Uterus (tissue), 2 donors: Measurements from ENCODE around the gene FAM32A.

ENCODE experiments used
- POLR2A ChIP-seq, 2 donors: fragments of 450-650 bp; IDR thresholded peaks; one replicate each; pipeline ENCODE4 v1.6.1; 2016; ENCODE audit warnings: antibody characterized with exemption in 2 of 2, mild to moderate bottlenecking in 1 of 2, moderate library complexity in 1 of 2
- TF ChIP-seq, protein P1 (sequence below), 4 experiments: fragments of 200-600 bp in 2 of 4; fragments of 450-650 bp in 2 of 4; sonication (generic) in 2 of 4; IDR thresholded peaks; one replicate each; pipeline ENCODE4 v1.5.1; 2016 to 2019; ENCODE audit warnings: antibody characterized with exemption in 4 of 4, mild to moderate bottlenecking in 2 of 4, moderate library complexity in 1 of 4

DNA sequence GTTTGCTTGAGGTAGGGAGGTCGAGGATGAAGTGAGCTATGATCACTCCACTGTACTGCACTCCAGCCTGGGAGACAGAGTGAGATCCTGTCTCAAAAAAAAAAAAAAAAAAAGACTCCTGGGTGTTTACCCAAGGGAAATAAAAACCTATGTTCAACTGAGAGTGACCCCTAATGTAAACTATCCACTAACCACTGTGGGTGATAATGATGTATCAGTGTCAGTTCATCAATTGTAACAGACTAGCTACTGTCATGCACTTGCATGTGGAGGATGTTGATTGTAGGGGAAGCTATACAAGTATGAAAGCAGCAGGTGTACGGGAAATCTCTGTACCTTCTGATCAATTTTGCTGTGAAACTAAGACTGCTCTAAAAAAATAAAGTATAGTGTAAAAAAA is 9.3 kb upstream of the FAM32A start:
- TF ChIP-seq, protein P1, sequence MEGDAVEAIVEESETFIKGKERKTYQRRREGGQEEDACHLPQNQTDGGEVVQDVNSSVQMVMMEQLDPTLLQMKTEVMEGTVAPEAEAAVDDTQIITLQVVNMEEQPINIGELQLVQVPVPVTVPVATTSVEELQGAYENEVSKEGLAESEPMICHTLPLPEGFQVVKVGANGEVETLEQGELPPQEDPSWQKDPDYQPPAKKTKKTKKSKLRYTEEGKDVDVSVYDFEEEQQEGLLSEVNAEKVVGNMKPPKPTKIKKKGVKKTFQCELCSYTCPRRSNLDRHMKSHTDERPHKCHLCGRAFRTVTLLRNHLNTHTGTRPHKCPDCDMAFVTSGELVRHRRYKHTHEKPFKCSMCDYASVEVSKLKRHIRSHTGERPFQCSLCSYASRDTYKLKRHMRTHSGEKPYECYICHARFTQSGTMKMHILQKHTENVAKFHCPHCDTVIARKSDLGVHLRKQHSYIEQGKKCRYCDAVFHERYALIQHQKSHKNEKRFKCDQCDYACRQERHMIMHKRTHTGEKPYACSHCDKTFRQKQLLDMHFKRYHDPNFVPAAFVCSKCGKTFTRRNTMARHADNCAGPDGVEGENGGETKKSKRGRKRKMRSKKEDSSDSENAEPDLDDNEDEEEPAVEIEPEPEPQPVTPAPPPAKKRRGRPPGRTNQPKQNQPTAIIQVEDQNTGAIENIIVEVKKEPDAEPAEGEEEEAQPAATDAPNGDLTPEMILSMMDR (IDR thresholded peaks at IDR 0.05), result no peak
- no peak for TF ChIP-seq POLR2A (IDR thresholded peaks at IDR 0.05)
